ENCODE measurements around the gene MARK3. TPM values are rescaled to one million over a fixed set of nuclear protein-coding genes. Genes with fewer than 3 reads are reported as not detected.

Gene MARK3
- polyA plus RNA-seq, 3 donors: 29.3 to 163 (median 44.7) TPM

DNA sequence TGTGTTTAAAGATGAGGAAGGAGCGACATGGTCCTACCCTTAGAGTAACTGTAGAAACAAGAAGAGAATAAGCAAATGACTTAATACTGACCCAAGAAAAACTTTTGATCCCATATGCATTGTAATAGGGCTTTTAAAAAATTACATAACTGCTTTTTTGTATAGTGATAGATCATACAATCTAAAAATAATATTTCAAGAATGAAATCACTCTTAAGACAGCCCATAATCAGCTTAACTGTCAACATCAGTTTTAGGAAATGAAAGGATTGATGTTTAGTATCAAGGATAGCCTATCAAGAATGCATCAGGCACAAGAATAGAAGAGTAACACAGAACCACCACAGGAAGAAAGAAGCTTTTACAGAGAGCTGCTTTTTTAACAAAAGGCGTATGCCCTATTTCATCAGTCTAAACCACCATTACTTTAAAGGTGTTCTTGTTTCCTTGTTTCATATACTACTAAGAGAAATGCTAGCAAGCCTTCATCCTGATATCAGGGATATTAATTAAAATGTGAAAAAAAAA is 64.5 kb downstream of the MARK3 start:
- Histone ChIP-seq H2AFZ (ENCODE audit: insufficient read depth, low read depth, low read length, poor library complexity, severe bottlenecking) (no peak overlapping the region), H3K9ac (ENCODE audit: insufficient read depth, low read length, poor library complexity, severe bottlenecking) (no peak overlapping the region), H4K20me1 (ENCODE audit: insufficient read depth, low read length) (peaks cover 99% of the 10 kb centered on the region), H3K4me2 (replicated peaks; ENCODE audit: extremely low read depth, low read length, poor library complexity, severe bottlenecking) (no peak overlapping the region), H3K4me1 (ENCODE audit: control insufficient read depth in 1 of 2, insufficient read depth in 2 of 2, low read length in 2 of 2) (no peaks in the 10 kb centered on the region), H3K27me3 (ENCODE audit: control insufficient read depth in 2 of 2, insufficient read depth in 2 of 2, low read length in 2 of 2) (no peaks in the 10 kb centered on the region), H3K27ac (ENCODE audit: low read depth in 1 of 2, low read length in 2 of 2) (no peak overlapping the region), H3K9me3 (replicated peaks in 1 of 2; ENCODE audit: control insufficient read depth in 1 of 2, insufficient read depth in 1 of 2, low read length in 2 of 2) (no peaks in the 10 kb centered on the region), H3K36me3 (replicated peaks in 1 of 2; ENCODE audit: control insufficient read depth in 1 of 2, insufficient read depth in 2 of 2, low read length in 2 of 2) (peaks cover 21 to 84% of the 10 kb centered on the region in 2 donors), H3K79me2 (ENCODE audit: insufficient read depth, low read length) (peaks cover 95% of the 10 kb centered on the region), H3K4me3 (replicated peaks in 1 of 3; ENCODE audit: low read depth in 2 of 3, low read length in 3 of 3) (no peak overlapping the region)
- H3K4me3 Mint-ChIP-seq: no peak overlapping the region
- DNase-seq: no peak
- H3K36me3 Mint-ChIP-seq: peaks cover 26 to 61% of the 10 kb centered on the region in 2 donors
- no peaks in the 10 kb centered on the region for H3K4me1 Mint-ChIP-seq
- no peaks in the 10 kb centered on the region for H3K27me3 Mint-ChIP-seq (ENCODE audit: low read depth in 3 of 3)
- H3K9me3 Mint-ChIP-seq: no peaks in the 10 kb centered on the region
- intact Hi-C loops (cut with micrococcal nuclease): no loop called here
- no peak overlapping the region for H3K27ac Mint-ChIP-seq
- WGBS (ENCODE audit: insufficient coverage): no CpG with 5 or more reads among the region's 2 CpGs
- TF ChIP-seq, protein P1, sequence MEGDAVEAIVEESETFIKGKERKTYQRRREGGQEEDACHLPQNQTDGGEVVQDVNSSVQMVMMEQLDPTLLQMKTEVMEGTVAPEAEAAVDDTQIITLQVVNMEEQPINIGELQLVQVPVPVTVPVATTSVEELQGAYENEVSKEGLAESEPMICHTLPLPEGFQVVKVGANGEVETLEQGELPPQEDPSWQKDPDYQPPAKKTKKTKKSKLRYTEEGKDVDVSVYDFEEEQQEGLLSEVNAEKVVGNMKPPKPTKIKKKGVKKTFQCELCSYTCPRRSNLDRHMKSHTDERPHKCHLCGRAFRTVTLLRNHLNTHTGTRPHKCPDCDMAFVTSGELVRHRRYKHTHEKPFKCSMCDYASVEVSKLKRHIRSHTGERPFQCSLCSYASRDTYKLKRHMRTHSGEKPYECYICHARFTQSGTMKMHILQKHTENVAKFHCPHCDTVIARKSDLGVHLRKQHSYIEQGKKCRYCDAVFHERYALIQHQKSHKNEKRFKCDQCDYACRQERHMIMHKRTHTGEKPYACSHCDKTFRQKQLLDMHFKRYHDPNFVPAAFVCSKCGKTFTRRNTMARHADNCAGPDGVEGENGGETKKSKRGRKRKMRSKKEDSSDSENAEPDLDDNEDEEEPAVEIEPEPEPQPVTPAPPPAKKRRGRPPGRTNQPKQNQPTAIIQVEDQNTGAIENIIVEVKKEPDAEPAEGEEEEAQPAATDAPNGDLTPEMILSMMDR (IDR thresholded peaks at IDR 0.05): no peak

DNA sequence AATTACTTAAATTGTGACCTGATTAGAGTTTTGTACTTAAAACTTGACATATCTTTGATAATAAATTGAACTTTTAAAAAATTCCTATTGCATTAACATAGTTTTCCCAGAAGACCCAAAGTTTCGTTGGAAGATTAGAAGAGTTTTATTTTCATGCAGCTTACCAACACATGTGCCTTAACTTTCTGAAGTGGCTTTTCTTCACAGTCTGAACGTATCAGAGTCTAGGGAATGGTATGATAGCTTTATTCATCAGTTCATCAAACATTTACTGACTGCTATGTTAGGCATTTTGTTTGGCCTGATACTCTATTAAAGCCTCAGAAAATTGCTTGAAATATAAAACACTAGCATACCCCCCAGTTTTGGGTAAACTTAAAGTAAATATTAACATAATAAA is 65.2 kb downstream of the MARK3 start:
- TF ChIP-seq, protein P1 (IDR thresholded peaks at IDR 0.05): no peak
- Histone ChIP-seq H3K4me1 (ENCODE audit: control insufficient read depth in 1 of 2, insufficient read depth in 2 of 2, low read length in 2 of 2) (no peaks in the 10 kb centered on the region), H3K9me3 (replicated peaks in 1 of 2; ENCODE audit: control insufficient read depth in 1 of 2, insufficient read depth in 1 of 2, low read length in 2 of 2) (no peaks in the 10 kb centered on the region), H3K9ac (ENCODE audit: insufficient read depth, low read length, poor library complexity, severe bottlenecking) (no peak overlapping the region), H3K79me2 (ENCODE audit: insufficient read depth, low read length) (peaks cover 91% of the 10 kb centered on the region), H2AFZ (ENCODE audit: insufficient read depth, low read depth, low read length, poor library complexity, severe bottlenecking) (no peak overlapping the region), H4K20me1 (ENCODE audit: insufficient read depth, low read length) (peaks cover 99% of the 10 kb centered on the region), H3K27me3 (ENCODE audit: control insufficient read depth in 2 of 2, insufficient read depth in 2 of 2, low read length in 2 of 2) (no peaks in the 10 kb centered on the region), H3K4me3 (replicated peaks in 1 of 3; ENCODE audit: low read depth in 2 of 3, low read length in 3 of 3) (no peak overlapping the region), H3K4me2 (replicated peaks; ENCODE audit: extremely low read depth, low read length, poor library complexity, severe bottlenecking) (no peak overlapping the region), H3K36me3 (replicated peaks in 1 of 2; ENCODE audit: control insufficient read depth in 1 of 2, insufficient read depth in 2 of 2, low read length in 2 of 2) (peaks cover 24 to 82% of the 10 kb centered on the region in 2 donors), H3K27ac (ENCODE audit: low read depth in 1 of 2, low read length in 2 of 2) (no peak overlapping the region)
- H3K4me3 Mint-ChIP-seq: no peak overlapping the region
- DNase-seq: no peak
- H3K27ac Mint-ChIP-seq: no peak overlapping the region
- no peaks in the 10 kb centered on the region for H3K9me3 Mint-ChIP-seq
- WGBS (ENCODE audit: insufficient coverage): no CpG with 5 or more reads among the region's 2 CpGs
- intact Hi-C loops (cut with micrococcal nuclease): no loop called here
- no peaks in the 10 kb centered on the region for H3K4me1 Mint-ChIP-seq
- H3K27me3 Mint-ChIP-seq (ENCODE audit: low read depth in 3 of 3): no peaks in the 10 kb centered on the region
- peaks cover 30 to 59% of the 10 kb centered on the region in 2 donors for H3K36me3 Mint-ChIP-seq

Data from CD14-positive monocyte (primary cell).